ENCODE measurements around the gene JAK3.
"Not testable (repeated sequence)": the region's sequence is repeated elsewhere in the genome, so short reads cannot be mapped to it uniquely, and the experiment has no call there.

JAK3 gene

DNA sequence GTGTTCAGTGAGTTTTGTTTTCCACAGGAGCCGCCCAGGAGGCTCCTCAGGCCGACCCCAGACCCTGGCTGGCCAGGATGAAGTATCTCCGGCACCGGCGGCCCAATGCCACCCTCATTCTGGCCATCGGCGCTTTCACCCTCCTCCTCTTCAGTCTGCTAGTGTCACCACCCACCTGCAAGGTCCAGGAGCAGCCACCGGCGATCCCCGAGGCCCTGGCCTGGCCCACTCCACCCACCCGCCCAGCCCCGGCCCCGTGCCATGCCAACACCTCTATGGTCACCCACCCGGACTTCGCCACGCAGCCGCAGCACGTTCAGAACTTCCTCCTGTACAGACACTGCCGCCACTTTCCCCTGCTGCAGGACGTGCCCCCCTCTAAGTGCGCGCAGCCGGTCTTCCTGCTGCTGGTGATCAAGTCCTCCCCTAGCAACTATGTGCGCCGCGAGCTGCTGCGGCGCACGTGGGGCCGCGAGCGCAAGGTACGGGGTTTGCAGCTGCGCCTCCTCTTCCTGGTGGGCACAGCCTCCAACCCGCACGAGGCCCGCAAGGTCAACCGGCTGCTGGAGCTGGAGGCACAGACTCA lies 40.0 kb downstream of the JAK3 start:
- no peak for DNase-seq (ENCODE audit: low read depth in 2 of 3, low spot score in 1 of 3)

DNA sequence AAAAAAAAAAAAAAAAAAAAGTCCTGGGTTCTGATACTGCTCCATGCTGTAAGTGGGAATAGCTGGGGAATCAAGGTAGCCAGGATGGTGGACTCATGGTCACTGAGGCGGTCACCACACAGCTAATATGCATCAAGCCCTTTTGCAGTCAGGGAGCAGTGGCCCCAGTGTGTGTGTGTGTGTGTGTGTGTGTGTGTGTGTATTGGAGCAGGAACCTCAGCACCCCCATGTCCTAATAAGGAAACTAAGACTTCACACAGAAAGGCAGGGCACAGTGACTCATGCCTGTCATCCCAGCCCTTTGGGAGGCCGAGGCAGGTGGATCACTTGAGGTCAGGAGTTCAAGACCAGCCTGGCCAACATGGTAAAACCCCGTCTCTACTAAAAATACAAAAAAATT lies 40.8 kb downstream of the JAK3 start:
- no peak for DNase-seq (ENCODE audit: low read depth in 2 of 3, low spot score in 1 of 3)

DNA sequence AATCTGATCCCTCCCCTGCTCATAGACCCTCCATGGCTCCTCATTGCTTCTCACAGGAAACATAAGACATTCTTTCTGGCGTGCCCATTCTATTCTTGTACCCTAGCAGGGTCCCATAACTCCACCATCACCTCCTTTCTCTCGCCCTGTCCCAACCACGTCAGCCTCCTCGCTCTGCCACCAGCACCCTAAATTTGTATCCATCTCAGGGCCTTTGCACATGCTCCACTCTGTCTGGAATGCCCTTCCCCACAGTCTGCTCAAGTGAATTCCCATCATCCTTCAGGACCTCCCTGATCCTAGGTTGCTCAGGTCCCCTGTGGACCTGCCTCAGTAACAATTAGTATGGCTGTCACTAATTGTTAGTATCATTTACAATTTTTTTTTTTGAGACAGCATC lies 42.4 kb downstream of the JAK3 start:
- no peak for DNase-seq (ENCODE audit: low read depth in 2 of 3, low spot score in 1 of 3)

DNA sequence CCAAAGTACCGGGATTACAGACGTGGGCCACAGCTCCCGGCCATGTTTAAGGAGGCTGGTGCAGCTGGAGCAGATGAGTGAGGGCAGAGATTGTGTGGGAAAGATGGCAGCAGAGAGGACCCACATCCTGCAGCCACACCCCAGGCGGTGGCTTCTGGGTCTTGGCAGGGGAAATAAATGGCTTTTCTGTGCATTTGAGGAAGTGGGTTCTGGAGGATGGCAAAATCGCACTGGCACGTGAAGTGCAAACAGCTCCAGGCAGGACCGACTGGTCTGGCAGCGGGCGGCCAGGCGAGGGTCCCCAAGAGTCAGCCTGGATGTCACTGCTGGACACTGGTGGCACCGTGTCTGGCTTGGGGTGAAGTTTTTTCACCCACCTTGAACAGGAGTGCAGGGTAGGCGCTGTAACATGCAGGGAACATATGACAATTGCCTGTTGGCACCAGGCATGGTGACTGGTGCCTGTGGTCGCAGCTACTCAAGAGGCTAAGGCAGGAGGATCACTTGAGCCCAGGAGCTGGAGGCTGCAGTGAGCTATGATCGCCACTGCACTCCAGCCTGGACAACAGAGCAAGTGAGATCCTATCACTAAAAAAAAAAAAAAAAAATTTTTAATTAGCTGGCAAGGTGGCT lies 44.4 kb downstream of the JAK3 start:
- DNase-seq (ENCODE audit: low read depth in 2 of 3, low spot score in 1 of 3) = no peak

GRCh38 chr19:17802137-17802858 lies 45.5 kb downstream of the JAK3 start:
- no peak for DNase-seq (ENCODE audit: low read depth in 2 of 3, low spot score in 1 of 3)

GRCh38 chr19:17798599-17798998 lies 49.2 kb downstream of the JAK3 start:
- not testable (repeated sequence) for DNase-seq (ENCODE audit: low read depth in 2 of 3, low spot score in 1 of 3)

- DNase-seq (ENCODE audit: low read depth in 2 of 3, low spot score in 1 of 3) = peak; percentile 53 to 68 (median 66)
Measured at GRCh38 chr19:17797424-17798201, 50.2 kb downstream of the JAK3 start.

DNA sequence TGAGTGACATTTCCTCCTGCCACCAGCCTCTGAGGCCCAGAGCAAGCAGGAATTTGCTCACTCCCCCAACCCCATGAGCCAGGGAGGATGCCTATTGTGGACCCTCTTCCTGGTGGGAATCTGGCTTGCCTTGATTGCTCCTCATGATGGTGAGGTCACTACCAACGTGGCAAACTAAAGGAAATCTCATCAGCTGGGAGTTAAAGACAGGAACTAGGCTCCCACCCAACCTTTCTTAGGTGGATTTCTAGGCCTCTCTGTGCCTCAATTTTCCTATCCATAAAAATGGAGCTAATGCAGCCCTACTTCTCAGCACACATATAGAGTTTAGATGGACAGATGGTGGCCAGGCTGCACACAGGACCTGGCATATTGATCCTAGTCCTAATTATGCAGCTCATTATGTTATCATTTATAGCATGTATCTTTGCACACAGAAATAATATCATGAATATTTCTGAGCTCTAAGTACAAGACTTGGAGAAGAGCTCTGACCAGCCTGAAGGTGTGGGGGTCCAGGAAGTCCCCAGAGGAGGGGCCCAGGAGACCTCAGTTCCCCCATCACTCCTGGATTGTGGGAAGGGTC lies 50.9 kb downstream of the JAK3 start:
- no peak for DNase-seq (ENCODE audit: low read depth in 2 of 3, low spot score in 1 of 3)

DNA sequence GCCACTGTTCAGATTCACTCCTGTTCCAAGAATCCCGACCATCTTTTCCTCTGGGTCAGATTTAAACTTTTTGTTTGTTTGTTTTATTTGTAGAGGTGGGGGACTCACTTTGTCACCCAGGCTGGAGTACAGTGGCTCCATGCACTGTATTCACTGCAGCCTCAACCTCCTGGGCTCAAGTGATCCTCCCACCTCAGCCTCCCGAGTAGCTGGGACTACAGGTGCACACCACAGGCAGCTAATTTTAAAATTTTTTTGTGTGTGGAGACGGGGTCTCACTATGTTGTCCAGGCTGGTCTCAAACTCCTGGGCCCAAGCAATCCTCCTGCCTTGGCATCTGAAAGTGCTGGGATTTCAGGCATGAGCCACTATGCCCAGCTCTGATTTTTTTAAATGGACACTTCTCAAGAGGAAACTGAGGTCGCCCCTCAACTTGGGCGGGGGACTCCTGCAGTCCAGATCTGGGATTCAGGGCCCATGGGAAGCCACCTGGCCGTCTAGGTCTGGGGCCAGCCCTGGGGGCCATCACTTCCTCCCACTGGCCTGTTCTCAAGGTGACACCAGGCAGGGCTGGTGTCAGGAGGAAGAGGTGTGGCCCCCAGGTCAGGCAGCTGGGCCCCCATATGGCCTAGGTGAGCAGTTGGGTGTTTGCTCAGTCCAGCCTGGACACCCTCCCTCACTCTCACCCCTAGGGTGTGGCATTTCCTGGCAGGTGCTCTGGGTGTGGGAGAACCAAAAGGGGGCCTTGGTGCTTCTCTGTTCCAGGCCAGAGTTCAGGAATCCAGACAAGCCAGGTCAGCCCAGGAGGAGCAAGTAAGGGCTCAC lies 51.6 kb downstream of the JAK3 start:
- no peak for DNase-seq (ENCODE audit: low read depth in 2 of 3, low spot score in 1 of 3)

- no peak for DNase-seq (ENCODE audit: low read depth in 2 of 3, low spot score in 1 of 3)
Measured at GRCh38 chr19:17795495-17795856, 52.3 kb downstream of the JAK3 start.

DNA sequence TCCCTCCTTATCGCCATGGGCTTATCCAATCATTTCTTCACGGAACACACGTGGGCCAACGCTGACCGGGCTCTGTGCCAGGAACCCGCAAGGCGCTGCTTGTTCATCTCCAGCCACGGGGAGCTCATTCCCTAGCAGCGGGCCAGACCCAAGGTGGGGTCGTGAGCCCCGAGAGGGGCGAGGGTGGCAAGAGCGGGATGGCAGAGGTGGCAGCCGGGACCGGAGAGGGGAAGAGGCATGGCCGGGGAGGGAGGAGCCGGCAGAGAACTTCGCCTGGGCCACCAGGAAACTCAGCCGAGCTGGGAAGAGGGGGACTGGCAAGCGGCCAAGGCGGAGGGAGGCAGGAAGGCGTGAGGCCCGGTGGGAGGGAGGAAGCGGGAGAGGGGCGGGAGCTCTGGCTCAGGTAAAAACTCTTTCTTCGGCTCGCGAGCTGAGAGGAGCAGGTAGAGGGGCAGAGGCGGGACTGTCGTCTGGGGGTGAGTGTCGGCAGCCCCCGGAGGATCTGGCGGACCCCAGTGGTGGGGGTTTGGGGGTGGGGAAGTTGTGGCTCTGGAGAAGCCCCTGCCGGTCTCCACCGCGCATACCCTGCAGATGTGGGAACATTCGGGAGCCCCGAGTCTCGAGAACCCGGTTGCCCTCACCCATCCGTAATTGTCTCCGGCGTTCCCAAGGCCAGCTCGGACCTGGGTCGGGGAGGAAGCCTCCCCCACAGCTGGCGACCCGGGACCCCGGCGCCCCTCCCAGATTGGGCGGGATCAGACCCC lies 52.9 kb downstream of the JAK3 start, which contains the start of gene B3GNT3:
Gene B3GNT3 (plus strand): TSS at position 408 of the 764 bp plus-strand sequence. CDS start 12,670 bp downstream, outside the sequence.
- no peak for DNase-seq (ENCODE audit: low read depth in 2 of 3, low spot score in 1 of 3)

DNA sequence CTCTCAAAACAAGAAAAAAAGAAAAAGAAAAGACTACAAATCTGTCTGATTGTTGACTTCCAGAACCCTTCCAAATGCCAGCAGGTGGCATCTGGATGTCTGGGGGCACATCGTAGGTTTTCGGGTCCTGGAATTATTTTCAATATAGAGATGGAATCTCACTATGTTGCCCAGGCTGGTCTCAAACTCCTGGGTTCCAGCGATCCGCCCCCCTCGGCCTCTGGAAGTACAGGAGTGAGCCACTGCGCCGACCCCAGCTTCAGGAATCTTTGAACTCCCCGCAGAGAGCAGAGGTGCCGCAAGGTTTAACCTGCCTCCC lies 53.4 kb downstream of the JAK3 start:
- no peak for DNase-seq (ENCODE audit: low read depth in 2 of 3, low spot score in 1 of 3)

DNA sequence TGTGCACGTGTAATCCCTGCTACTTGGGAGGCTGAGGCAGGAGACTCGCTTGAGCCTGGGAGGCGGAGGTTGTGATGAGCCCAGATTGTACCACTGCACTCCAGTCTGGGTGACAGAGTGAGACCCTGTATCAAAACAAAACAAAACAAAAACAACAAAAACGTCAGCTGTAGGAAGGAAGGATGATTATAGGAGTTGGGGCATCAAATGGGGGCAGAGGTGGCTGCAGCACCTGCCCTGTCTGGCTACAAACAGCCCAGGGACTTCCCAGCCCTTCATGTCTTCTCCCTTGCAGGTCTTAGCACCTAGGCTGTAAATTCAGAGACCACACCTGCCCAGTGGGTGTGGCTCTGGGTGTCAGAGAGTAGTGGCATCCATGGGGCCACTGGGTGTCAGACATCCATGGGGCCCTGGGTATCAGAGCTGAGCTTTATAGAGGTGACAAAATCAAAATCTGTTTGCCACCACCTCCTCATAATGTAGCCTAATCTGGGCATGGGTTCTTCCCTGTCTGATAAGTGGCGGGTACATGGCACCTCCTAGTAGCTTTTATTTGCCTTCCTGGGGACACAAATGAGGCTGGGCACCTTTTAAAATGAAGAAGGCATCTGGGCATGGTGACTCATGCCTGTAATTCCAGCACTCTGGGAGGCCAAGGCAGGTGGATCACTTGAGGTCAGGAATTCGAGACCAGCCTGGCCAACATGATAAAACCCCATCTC lies 57.6 kb downstream of the JAK3 start:
- DNase-seq (ENCODE audit: low read depth in 2 of 3, low spot score in 1 of 3) = no peak

GRCh38 chr19:17788632-17789031 lies 59.1 kb downstream of the JAK3 start:
- DNase-seq (ENCODE audit: low read depth in 2 of 3, low spot score in 1 of 3) = no peak

DNA sequence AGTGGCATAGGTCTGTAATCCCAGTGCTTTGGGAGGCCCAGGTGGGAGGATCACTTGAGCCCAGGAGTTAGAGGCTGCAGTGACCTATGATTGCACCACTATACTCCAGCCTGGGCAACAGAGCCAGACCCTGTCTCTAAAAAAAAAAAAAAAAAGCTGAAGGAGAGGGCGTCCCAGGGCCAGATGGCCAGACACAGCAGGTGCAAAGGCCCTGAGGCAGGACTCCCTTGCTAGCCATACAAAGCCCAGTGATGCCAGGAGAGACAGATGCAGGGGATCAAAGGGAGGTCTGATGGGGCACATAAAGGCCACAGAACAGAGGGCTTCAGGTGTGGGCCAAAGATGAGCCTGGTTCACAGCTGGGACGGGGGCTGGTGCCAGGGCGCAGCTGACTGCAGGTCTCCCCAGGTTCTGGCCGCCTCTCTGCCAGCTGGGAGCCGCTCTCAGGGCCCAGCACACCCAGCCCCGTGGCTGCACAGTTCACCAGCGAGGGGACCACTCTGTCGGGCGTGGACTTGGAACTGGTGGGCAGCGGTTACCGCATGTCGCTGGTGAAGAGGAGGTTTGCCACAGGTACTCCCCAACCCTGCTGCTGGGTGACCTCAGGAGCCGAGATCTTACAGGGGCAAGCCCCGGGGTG lies 60.4 kb downstream of the JAK3 start:
- no peak for DNase-seq (ENCODE audit: low read depth in 2 of 3, low spot score in 1 of 3)

DNA sequence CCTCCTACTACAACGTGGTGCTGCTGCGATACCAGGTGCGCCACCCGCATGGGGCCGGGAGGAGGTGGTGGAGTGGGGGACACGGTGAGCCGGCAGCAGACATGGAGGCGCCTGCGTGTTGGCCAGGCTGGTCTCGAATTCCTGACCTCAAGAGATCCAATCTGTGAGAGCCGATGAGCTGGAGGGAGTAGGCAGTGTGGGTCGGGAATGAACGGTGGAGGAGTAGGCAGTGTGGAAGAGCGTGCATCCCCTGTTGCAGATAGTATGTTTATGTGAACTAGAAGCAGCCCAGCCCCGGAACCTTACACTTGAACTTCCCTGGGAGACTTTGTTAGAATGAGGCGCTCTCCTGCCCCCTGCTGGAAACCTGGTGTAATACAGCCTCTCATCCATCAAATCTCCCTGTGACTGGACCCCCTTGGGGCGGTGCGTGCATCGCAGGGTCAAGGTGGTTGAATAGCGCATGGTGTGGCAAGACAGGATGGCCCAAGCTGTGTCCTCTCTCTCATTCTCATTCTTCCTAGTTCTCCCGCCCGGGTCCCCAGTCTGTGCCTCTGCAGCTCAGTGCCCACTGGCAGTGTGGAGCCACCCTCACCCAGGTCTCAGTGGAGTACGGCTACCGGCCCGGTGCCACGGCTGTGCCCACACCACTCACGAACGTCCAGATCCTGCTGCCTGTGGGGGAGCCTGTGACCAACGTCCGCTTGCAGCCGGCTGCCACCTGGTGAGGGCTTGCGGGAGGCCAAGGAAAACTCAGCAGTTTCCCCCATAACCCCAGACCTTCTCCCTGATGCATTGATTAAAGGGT lies 63.4 kb downstream of the JAK3 start:
- DNase-seq (ENCODE audit: low read depth in 2 of 3, low spot score in 1 of 3) = peak; percentile 48 to 80 (median 61)

GRCh38 chr19:17783721-17784120 lies 64.1 kb downstream of the JAK3 start:
- not testable (repeated sequence) for DNase-seq (ENCODE audit: low read depth in 2 of 3, low spot score in 1 of 3)

- DNase-seq (ENCODE audit: low read depth in 2 of 3, low spot score in 1 of 3) = no peak
Measured at GRCh38 chr19:17780781-17781180, 67.0 kb downstream of the JAK3 start.
